HEK293 (cell line): ENCODE measurements around the gene ENDOD1.
A peak's percentile ranks its signal among the peaks of the same experiment; 100 is the strongest.

Experiments used
- CTCF ChIA-PET: fragments of 350-600 bp; formaldehyde crosslinking; extraction: SDS; loops from one replicate; lab custom pipeline; 2021; ENCODE audit warnings: antibody characterized with exemption; lab: Yijun Ruan, JAX
- POLR2A ChIA-PET: fragments of 300-600 bp; formaldehyde crosslinking; extraction: SDS; loops from one replicate; lab custom pipeline; 2020; ENCODE audit warnings: antibody characterized with exemption, inconsistent platforms; lab: Yijun Ruan, JAX
- H3K27ac ChIP-seq: fragments of 200-500 bp; sonication (Bioruptor generic); 2 replicates; pipeline ENCODE4 v1.5.1; 2014; ENCODE audit warnings: low read depth, low read length, control low read depth, inconsistent platforms; ENCODE audit errors: extremely low read depth
- H3K36me3 ChIP-seq, 2 experiments: fragments of 200-500 bp in 1 of 2; sonication (Bioruptor generic) in 1 of 2; 1 replicate in 1 of 2; 2 replicates in 1 of 2; pipeline ENCODE4 v1.5.1; 2014 to 2017; ENCODE audit warnings: inconsistent platforms in 2 of 2, low read length in 2 of 2; ENCODE audit not compliant: control insufficient read depth in 2 of 2, insufficient read depth in 1 of 2
- H3K4me1 ChIP-seq: fragments of 200-500 bp; sonication (Bioruptor generic); 2 replicates; pipeline ENCODE4 v1.5.1; 2014; ENCODE audit warnings: mild to moderate bottlenecking, low read length, inconsistent platforms; ENCODE audit not compliant: control insufficient read depth, insufficient read depth
- H3K4me3 ChIP-seq: 2 replicates; pipeline ENCODE4 v1.5.1; 2011; ENCODE audit warnings: low read depth, mild to moderate bottlenecking, control low read depth, low read length, moderate library complexity
- H3K9me3 ChIP-seq: fragments of 200-500 bp; sonication (Bioruptor generic); 2 replicates; pipeline ENCODE4 v1.5.1; 2014; ENCODE audit warnings: low read depth, low read length, inconsistent platforms; ENCODE audit not compliant: control insufficient read depth, insufficient read depth
- HOXC10 ChIP-seq: sonication (generic); formaldehyde crosslinking; IDR thresholded peaks from 2 replicates; pipeline ENCODE4 v1.8.1; 2023; ENCODE audit warnings: mild to moderate bottlenecking, missing genetic modification reagents
- KLF16 ChIP-seq: fragments of 450-650 bp; formaldehyde crosslinking; IDR thresholded peaks from 2 replicates; pipeline ENCODE4 v1.5.1; 2017; ENCODE audit warnings: missing biosample characterization, missing genetic modification characterization
- OSR2 ChIP-seq: fragments of 450-650 bp; formaldehyde crosslinking; IDR thresholded peaks from 2 replicates; pipeline ENCODE4 v1.5.1; 2016; ENCODE audit warnings: missing biosample characterization, missing genetic modification characterization
- SCRT1 ChIP-seq: fragments of 450-650 bp; formaldehyde crosslinking; IDR thresholded peaks from 2 replicates; pipeline ENCODE4 v1.5.1; 2016; ENCODE audit warnings: missing biosample characterization, missing genetic modification characterization, borderline replicate concordance
- SP2 ChIP-seq: fragments of 450-650 bp; formaldehyde crosslinking; IDR thresholded peaks from 2 replicates; pipeline ENCODE4 v1.5.1; 2016; ENCODE audit warnings: missing biosample characterization, missing genetic modification characterization
- ZBTB21 ChIP-seq: fragments of 450-650 bp; formaldehyde crosslinking; IDR thresholded peaks from 2 replicates; pipeline ENCODE4 v1.5.1; 2017; ENCODE audit warnings: missing biosample characterization, missing genetic modification characterization
- ZBTB48 ChIP-seq: fragments of 450-650 bp; formaldehyde crosslinking; IDR thresholded peaks from 2 replicates; pipeline ENCODE4 v1.5.1; 2016; ENCODE audit warnings: missing biosample characterization, missing genetic modification characterization
- ZEB2 ChIP-seq: fragments of 450-650 bp; formaldehyde crosslinking; IDR thresholded peaks from 2 replicates; pipeline ENCODE4 v1.5.1; 2016; ENCODE audit warnings: missing biosample characterization, missing genetic modification characterization
- ZFHX2 ChIP-seq: fragments of 450-650 bp; formaldehyde crosslinking; conservative IDR thresholded peaks from 2 replicates; pipeline ENCODE4 v1.5.1; 2016; ENCODE audit warnings: missing biosample characterization, missing genetic modification characterization
- ZNF114 ChIP-seq: fragments of 450-650 bp; formaldehyde crosslinking; IDR thresholded peaks from 2 replicates; pipeline ENCODE4 v1.5.0; 2017; ENCODE audit warnings: missing biosample characterization, missing genetic modification characterization
- ZNF223 ChIP-seq: fragments of 450-650 bp; formaldehyde crosslinking; IDR thresholded peaks from 2 replicates; pipeline ENCODE4 v1.5.1; 2016; ENCODE audit warnings: missing biosample characterization, missing genetic modification characterization
- ZNF239 ChIP-seq: fragments of 450-650 bp; formaldehyde crosslinking; IDR thresholded peaks from 2 replicates; pipeline ENCODE4 v1.5.1; 2016; ENCODE audit warnings: missing biosample characterization, missing genetic modification characterization
- ZNF24 ChIP-seq: fragments of 450-650 bp; formaldehyde crosslinking; IDR thresholded peaks from 2 replicates; pipeline ENCODE4 v1.5.1; 2016; ENCODE audit warnings: missing biosample characterization, missing genetic modification characterization
- ZNF544 ChIP-seq: fragments of 450-650 bp; formaldehyde crosslinking; IDR thresholded peaks from 2 replicates; pipeline ENCODE4 v1.5.0; 2017; ENCODE audit warnings: missing biosample characterization, missing genetic modification characterization
- ZNF549 ChIP-seq: fragments of 450-650 bp; IDR thresholded peaks from 2 replicates; pipeline ENCODE4 v1.5.1; 2018; ENCODE audit warnings: missing biosample characterization, missing genetic modification characterization, mild to moderate bottlenecking, inconsistent platforms, moderate library complexity
- ZNF560 ChIP-seq: fragments of 450-650 bp; formaldehyde crosslinking; IDR thresholded peaks from 2 replicates; pipeline ENCODE4 v1.5.1; 2017; ENCODE audit warnings: missing biosample characterization, missing genetic modification characterization, borderline replicate concordance
- ZNF561 ChIP-seq: fragments of 450-650 bp; IDR thresholded peaks from 2 replicates; pipeline ENCODE4 v1.5.1; 2018; ENCODE audit warnings: missing biosample characterization, missing genetic modification characterization, borderline replicate concordance
- ZNF571 ChIP-seq: fragments of 450-650 bp; formaldehyde crosslinking; IDR thresholded peaks from 2 replicates; pipeline ENCODE4 v1.5.0; 2017; ENCODE audit warnings: missing biosample characterization, missing genetic modification characterization
- ZNF664 ChIP-seq: fragments of 450-650 bp; formaldehyde crosslinking; IDR thresholded peaks from 2 replicates; pipeline ENCODE4 v1.5.1; 2016; ENCODE audit warnings: missing biosample characterization, missing genetic modification characterization
- ZNF701 ChIP-seq: fragments of 450-650 bp; formaldehyde crosslinking; IDR thresholded peaks from 2 replicates; pipeline ENCODE4 v1.5.1; 2016; ENCODE audit warnings: missing biosample characterization, missing genetic modification characterization
- ZNF776 ChIP-seq: fragments of 450-650 bp; formaldehyde crosslinking; IDR thresholded peaks from 2 replicates; pipeline ENCODE4 v1.5.0; 2017; ENCODE audit warnings: missing biosample characterization, missing genetic modification characterization, borderline replicate concordance
- ZNF777 ChIP-seq: fragments of 450-650 bp; formaldehyde crosslinking; IDR thresholded peaks from 2 replicates; pipeline ENCODE4 v1.5.1; 2017; ENCODE audit warnings: missing biosample characterization, missing genetic modification characterization, borderline replicate concordance
- ZNF830 ChIP-seq: fragments of 450-650 bp; IDR thresholded peaks from 2 replicates; pipeline ENCODE4 v1.5.0; 2018; ENCODE audit warnings: missing biosample characterization, missing genetic modification characterization, low read depth, mild to moderate bottlenecking, moderate library complexity
- ZNF837 ChIP-seq: fragments of 450-650 bp; formaldehyde crosslinking; IDR thresholded peaks from 2 replicates; pipeline ENCODE4 v1.5.1; 2016; ENCODE audit warnings: missing biosample characterization, missing genetic modification characterization
- ZNF843 ChIP-seq: fragments of 450-650 bp; formaldehyde crosslinking; IDR thresholded peaks from 2 replicates; pipeline ENCODE4 v1.5.1; 2016; ENCODE audit warnings: missing biosample characterization, missing genetic modification characterization
- ZSCAN16 ChIP-seq: fragments of 450-650 bp; formaldehyde crosslinking; IDR thresholded peaks from 2 replicates; pipeline ENCODE4 v1.5.1; 2016; ENCODE audit warnings: missing biosample characterization, missing genetic modification characterization
- TF ChIP-seq, protein P1 (sequence below): fragments of 450-650 bp; formaldehyde crosslinking; IDR thresholded peaks from 2 replicates; pipeline ENCODE4 v1.5.1; 2016; ENCODE audit warnings: missing biosample characterization, missing genetic modification characterization, low read depth
- TF ChIP-seq, protein P2 (sequence below): fragments of 450-650 bp; formaldehyde crosslinking; IDR thresholded peaks from 2 replicates; pipeline ENCODE4; 2016; ENCODE audit warnings: missing biosample characterization, missing genetic modification characterization
- TF ChIP-seq, protein P3 (sequence below): fragments of 450-650 bp; formaldehyde crosslinking; conservative IDR thresholded peaks from 2 replicates; pipeline ENCODE4 v1.5.1; 2016; ENCODE audit warnings: low read depth, missing biosample characterization, missing genetic modification characterization

ENDOD1 gene

DNA sequence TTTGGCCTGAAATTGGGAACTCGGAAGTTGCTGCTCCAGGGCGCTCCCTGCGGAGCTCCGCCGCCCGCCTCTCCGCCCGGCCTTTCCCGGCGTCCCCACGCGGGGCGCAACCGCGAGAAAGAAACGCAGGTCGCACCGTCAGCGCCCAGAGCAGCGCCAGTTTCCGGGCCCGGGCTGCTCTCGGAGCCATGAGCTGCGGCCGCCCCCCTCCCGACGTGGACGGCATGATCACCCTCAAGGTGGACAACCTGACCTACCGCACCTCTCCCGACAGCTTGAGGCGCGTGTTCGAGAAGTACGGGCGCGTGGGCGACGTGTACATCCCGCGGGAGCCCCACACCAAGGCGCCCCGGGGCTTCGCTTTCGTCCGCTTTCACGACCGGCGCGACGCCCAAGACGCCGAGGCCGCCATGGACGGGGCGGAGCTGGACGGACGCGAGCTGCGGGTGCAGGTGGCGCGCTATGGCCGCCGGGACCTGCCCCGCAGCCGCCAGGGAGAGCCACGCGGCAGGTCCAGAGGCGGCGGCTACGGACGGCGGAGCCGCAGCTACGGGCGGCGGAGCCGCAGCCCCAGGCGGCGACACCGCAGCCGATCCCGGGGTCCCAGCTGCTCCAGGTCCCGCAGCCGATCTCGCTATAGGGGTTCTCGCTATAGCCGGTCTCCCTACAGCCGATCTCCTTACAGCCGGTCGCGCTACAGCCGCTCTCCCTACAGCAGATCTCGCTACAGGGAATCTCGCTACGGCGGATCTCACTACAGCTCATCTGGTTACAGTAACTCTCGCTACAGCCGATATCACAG lies 22.4 kb upstream of the ENDOD1 start:
- Histone ChIP-seq H3K4me1 (no peaks in the 10 kb centered on the region), H3K4me3 (peak overlapping the region; percentile 79), H3K27ac (peak overlapping the region; percentile 86), H3K9me3 (no peaks in the 10 kb centered on the region), H3K36me3 (peaks cover 0 to 4% of the 10 kb centered on the region in 2 experiments; a peak in 1 of 3 replicates)
- ChIA-PET POLR2A (interaction anchor here (0.7 to 3.7 kb wide), 24 partner anchors 9 to 1322 kb away, joined by 3 to 31 read pairs (median 5); partner anchors contain the start of genes AMOTL1, CCDC82, CEP57 and CWC15), CTCF (interaction anchor here (0.5 to 10.7 kb wide), 17 partner anchors 11 to 846 kb away, joined by 3 to 63 read pairs (median 4); partner anchors contain the start of gene ENDOD1)
- TF ChIP-seq ZNF239 (no peak), ZSCAN16 (tag by site-specific recombination) (no peak), ZNF223 (no peak), ZNF701 (tag by site-specific recombination) (no peak), ZNF561 (tag by site-specific recombination) (no peak), ZFHX2 (tag by site-specific recombination) (no peak), ZNF24 (tag by site-specific recombination) (no peak), HOXC10 (no peak), ZNF830 (tag by site-specific recombination) (no peak), ZNF114 (tag by site-specific recombination) (no peak), ZEB2 (tag by site-specific recombination) (peak; percentile 58; the same call in 1 of the 2 replicates), ZNF843 (tag by site-specific recombination) (no peak), ZNF664 (tag by site-specific recombination) (no peak), ZBTB48 (tag by site-specific recombination) (no peak), KLF16 (tag by site-specific recombination) (no peak), ZNF544 (tag by site-specific recombination) (no peak), ZNF776 (tag by site-specific recombination) (no peak), ZNF549 (no peak), ZNF837 (tag by site-specific recombination) (no peak), OSR2 (no peak), SCRT1 (no peak), ZNF777 (tag by site-specific recombination) (peak; percentile 90; the same call in 1 of the 2 replicates), ZNF571 (tag by site-specific recombination) (no peak), ZNF560 (tag by site-specific recombination) (no peak), ZBTB21 (tag by site-specific recombination) (no peak), SP2 (tag by site-specific recombination) (peak; percentile 47)
- TF ChIP-seq, protein P1, sequence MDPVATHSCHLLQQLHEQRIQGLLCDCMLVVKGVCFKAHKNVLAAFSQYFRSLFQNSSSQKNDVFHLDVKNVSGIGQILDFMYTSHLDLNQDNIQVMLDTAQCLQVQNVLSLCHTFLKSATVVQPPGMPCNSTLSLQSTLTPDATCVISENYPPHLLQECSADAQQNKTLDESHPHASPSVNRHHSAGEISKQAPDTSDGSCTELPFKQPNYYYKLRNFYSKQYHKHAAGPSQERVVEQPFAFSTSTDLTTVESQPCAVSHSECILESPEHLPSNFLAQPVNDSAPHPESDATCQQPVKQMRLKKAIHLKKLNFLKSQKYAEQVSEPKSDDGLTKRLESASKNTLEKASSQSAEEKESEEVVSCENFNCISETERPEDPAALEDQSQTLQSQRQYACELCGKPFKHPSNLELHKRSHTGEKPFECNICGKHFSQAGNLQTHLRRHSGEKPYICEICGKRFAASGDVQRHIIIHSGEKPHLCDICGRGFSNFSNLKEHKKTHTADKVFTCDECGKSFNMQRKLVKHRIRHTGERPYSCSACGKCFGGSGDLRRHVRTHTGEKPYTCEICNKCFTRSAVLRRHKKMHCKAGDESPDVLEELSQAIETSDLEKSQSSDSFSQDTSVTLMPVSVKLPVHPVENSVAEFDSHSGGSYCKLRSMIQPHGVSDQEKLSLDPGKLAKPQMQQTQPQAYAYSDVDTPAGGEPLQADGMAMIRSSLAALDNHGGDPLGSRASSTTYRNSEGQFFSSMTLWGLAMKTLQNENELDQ (tag by site-specific recombination), result no peak
- TF ChIP-seq, protein P2, sequence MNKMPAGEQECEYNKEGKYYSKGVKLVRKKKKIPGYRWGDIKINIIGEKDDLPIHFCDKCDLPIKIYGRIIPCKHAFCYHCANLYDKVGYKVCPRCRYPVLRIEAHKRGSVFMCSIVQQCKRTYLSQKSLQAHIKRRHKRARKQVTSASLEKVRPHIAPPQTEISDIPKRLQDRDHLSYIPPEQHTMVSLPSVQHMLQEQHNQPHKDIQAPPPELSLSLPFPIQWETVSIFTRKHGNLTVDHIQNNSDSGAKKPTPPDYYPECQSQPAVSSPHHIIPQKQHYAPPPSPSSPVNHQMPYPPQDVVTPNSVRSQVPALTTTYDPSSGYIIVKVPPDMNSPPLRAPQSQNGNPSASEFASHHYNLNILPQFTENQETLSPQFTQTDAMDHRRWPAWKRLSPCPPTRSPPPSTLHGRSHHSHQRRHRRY (tag by site-specific recombination), result no peak
- TF ChIP-seq, protein P3, sequence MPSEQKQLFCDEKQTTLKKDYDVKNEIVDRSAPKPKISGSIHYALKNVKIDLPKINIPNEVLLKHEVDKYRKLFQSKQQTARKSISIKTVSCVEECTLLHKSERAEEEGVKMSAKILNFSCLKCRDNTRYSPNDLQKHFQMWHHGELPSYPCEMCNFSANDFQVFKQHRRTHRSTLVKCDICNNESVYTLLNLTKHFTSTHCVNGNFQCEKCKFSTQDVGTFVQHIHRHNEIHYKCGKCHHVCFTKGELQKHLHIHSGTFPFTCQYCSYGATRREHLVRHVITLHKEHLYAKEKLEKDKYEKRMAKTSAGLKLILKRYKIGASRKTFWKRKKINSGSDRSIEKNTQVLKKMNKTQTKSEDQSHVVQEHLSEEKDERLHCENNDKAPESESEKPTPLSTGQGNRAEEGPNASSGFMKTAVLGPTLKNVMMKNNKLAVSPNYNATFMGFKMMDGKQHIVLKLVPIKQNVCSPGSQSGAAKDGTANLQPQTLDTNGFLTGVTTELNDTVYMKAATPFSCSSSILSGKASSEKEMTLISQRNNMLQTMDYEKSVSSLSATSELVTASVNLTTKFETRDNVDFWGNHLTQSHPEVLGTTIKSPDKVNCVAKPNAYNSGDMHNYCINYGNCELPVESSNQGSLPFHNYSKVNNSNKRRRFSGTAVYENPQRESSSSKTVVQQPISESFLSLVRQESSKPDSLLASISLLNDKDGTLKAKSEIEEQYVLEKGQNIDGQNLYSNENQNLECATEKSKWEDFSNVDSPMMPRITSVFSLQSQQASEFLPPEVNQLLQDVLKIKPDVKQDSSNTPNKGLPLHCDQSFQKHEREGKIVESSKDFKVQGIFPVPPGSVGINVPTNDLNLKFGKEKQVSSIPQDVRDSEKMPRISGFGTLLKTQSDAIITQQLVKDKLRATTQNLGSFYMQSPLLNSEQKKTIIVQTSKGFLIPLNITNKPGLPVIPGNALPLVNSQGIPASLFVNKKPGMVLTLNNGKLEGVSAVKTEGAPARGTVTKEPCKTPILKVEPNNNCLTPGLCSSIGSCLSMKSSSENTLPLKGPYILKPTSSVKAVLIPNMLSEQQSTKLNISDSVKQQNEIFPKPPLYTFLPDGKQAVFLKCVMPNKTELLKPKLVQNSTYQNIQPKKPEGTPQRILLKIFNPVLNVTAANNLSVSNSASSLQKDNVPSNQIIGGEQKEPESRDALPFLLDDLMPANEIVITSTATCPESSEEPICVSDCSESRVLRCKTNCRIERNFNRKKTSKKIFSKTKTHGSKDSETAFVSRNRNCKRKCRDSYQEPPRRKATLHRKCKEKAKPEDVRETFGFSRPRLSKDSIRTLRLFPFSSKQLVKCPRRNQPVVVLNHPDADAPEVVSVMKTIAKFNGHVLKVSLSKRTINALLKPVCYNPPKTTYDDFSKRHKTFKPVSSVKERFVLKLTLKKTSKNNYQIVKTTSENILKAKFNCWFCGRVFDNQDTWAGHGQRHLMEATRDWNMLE (tag by site-specific recombination), result no peak
